DND-41 (cell line): ENCODE results near the gene ALCAM.

ENCODE experiments used
- ATAC-seq: fragments of 200-7000 bp; cut with Tn5 transposase; 3 replicates; pipeline ENCODE4 v1.9.1; 2021; ENCODE audit warnings: low read depth; ENCODE audit not compliant: insufficient read depth
- DNase-seq: peaks from one replicate; pipeline ENCODE4 v3.0.0-alpha.2; 2020
- H2AFZ ChIP-seq: 2 replicates; pipeline ENCODE4 v1.6.0; 2012; ENCODE audit warnings: low read depth, low read length
- H3K27ac ChIP-seq: 2 replicates; pipeline ENCODE4 v1.5.1; 2012; ENCODE audit warnings: low read length, inconsistent platforms
- H3K27me3 ChIP-seq: fragments of 200-600 bp; sonication (generic); 2 replicates; pipeline ENCODE4 v1.6.0; 2012; ENCODE audit warnings: low read length, mild to moderate bottlenecking, inconsistent platforms; ENCODE audit not compliant: insufficient read depth, poor library complexity
- H3K36me3 ChIP-seq: 2 replicates; pipeline ENCODE4 v1.5.1; 2012; ENCODE audit warnings: low read length, inconsistent platforms; ENCODE audit not compliant: insufficient read depth
- H3K4me1 ChIP-seq: 2 replicates; pipeline ENCODE4 v1.5.1; 2012; ENCODE audit warnings: mild to moderate bottlenecking, low read length; ENCODE audit not compliant: insufficient read depth
- H3K4me2 ChIP-seq: 2 replicates; pipeline ENCODE4 v1.6.0; 2012; ENCODE audit warnings: mild to moderate bottlenecking, moderate library complexity, low read length, inconsistent platforms; ENCODE audit not compliant: insufficient read depth
- H3K4me3 ChIP-seq, 2 experiments: fragments of 200-600 bp in 1 of 2; shearing (Covaris generic) in 1 of 2; 2 replicates each; pipeline ENCODE4 v1.5.1; 2012 to 2016; ENCODE audit warnings: inconsistent platforms in 2 of 2, low read length in 2 of 2, mild to moderate bottlenecking in 2 of 2, low read depth in 1 of 2, moderate library complexity in 1 of 2
- H3K79me2 ChIP-seq: 2 replicates; pipeline ENCODE4 v1.6.0; 2012; ENCODE audit warnings: low read length, inconsistent platforms; ENCODE audit not compliant: insufficient read depth
- H3K9ac ChIP-seq: 2 replicates; pipeline ENCODE4 v1.6.0; 2012; ENCODE audit warnings: low read depth, mild to moderate bottlenecking, inconsistent platforms, low read length, moderate library complexity
- H3K9me3 ChIP-seq: 2 replicates; pipeline ENCODE4 v1.5.1; 2012; ENCODE audit warnings: low read length, moderate library complexity, mild to moderate bottlenecking, inconsistent platforms; ENCODE audit not compliant: insufficient read depth, severe bottlenecking
- H4K20me1 ChIP-seq: 2 replicates; pipeline ENCODE4 v1.6.0; 2012; ENCODE audit warnings: low read length; ENCODE audit not compliant: insufficient read depth
- CTCF ChIP-seq: IDR thresholded peaks from 2 replicates; pipeline ENCODE4 v1.5.1; 2012; ENCODE audit warnings: borderline replicate concordance, low read length, moderate library complexity, mild to moderate bottlenecking; ENCODE audit not compliant: poor library complexity, severe bottlenecking; ENCODE audit errors: extremely low read depth
- EZH2 ChIP-seq: IDR thresholded peaks from 3 replicates; pipeline ENCODE4 v1.6.1; 2012; ENCODE audit warnings: borderline replicate concordance, low read depth, mild to moderate bottlenecking, moderate library complexity, low read length, inconsistent platforms; ENCODE audit not compliant: severe bottlenecking

ALCAM gene

GRCh38 chr3:105323274-105323599, 43.5 kb upstream of the ALCAM start:
- ATAC-seq (no peak), DNase-seq (no peak)
- no peak overlapping the region for H3K4me2 ChIP-seq
- no peaks in the 10 kb centered on the region for H3K9me3 ChIP-seq
- TF ChIP-seq EZH2: no peak
- no peak for TF ChIP-seq CTCF
- H3K27ac ChIP-seq: no peak overlapping the region
- no peaks in the 10 kb centered on the region for H3K79me2 ChIP-seq
- H3K9ac ChIP-seq: no peak overlapping the region
- no peaks in the 10 kb centered on the region for H3K4me1 ChIP-seq
- H2AFZ ChIP-seq: no peak overlapping the region
- no peaks in the 10 kb centered on the region for H4K20me1 ChIP-seq
- H3K4me3 ChIP-seq: no peak overlapping the region
- H3K27me3 ChIP-seq: no peaks in the 10 kb centered on the region
- H3K36me3 ChIP-seq: no peaks in the 10 kb centered on the region

- DNase-seq (no peak), ATAC-seq (no peak)
- Histone ChIP-seq H4K20me1 (no peaks in the 10 kb centered on the region), H3K27ac (no peak overlapping the region), H2AFZ (no peak overlapping the region), H3K9me3 (no peaks in the 10 kb centered on the region), H3K4me1 (no peaks in the 10 kb centered on the region), H3K9ac (no peak overlapping the region), H3K36me3 (no peaks in the 10 kb centered on the region), H3K4me2 (no peak overlapping the region), H3K27me3 (no peaks in the 10 kb centered on the region), H3K4me3 (no peak overlapping the region), H3K79me2 (no peaks in the 10 kb centered on the region)
- TF ChIP-seq EZH2 (no peak), CTCF (no peak)
Measured at GRCh38 chr3:105324951-105325350, 41.8 kb upstream of the ALCAM start.

GRCh38 chr3:105327662-105328337, 38.9 kb upstream of the ALCAM start:
- DNase-seq (no peak), ATAC-seq (no peak)
- Histone ChIP-seq H3K79me2 (no peaks in the 10 kb centered on the region), H3K4me2 (no peak overlapping the region), H3K27ac (no peak overlapping the region), H3K27me3 (no peaks in the 10 kb centered on the region), H4K20me1 (no peaks in the 10 kb centered on the region), H2AFZ (no peak overlapping the region), H3K9ac (no peak overlapping the region), H3K9me3 (no peaks in the 10 kb centered on the region), H3K4me1 (no peaks in the 10 kb centered on the region), H3K36me3 (no peaks in the 10 kb centered on the region), H3K4me3 (no peak overlapping the region)
- no peak for TF ChIP-seq EZH2
- TF ChIP-seq CTCF: no peak
